Subcutaneous adipose tissue (tissue), 4 donors: ENCODE data around the gene DNAAF5. TPM values are rescaled to one million over a fixed set of nuclear protein-coding genes. Genes with fewer than 3 reads are reported as not detected.

Experiments
- total RNA-seq, 4 donors: library from RNA; depleted of rRNA; stranded (reverse); fragments of >200 nt; gene quantifications; one replicate each; pipeline ENCODE4 v1.1.0, GENCODE V29; 2016
- TF ChIP-seq, protein P1 (sequence below): fragments of 450-650 bp; IDR thresholded peaks from one replicate; pipeline ENCODE4 v1.5.1; 2016; ENCODE audit warnings: low read depth, mild to moderate bottlenecking, control low read depth, antibody characterized with exemption, moderate library complexity

The DNAAF5 gene
- total RNA-seq, 4 donors from 2014 or later, result 11.2 to 19.4 (median 12.8) TPM

DNA sequence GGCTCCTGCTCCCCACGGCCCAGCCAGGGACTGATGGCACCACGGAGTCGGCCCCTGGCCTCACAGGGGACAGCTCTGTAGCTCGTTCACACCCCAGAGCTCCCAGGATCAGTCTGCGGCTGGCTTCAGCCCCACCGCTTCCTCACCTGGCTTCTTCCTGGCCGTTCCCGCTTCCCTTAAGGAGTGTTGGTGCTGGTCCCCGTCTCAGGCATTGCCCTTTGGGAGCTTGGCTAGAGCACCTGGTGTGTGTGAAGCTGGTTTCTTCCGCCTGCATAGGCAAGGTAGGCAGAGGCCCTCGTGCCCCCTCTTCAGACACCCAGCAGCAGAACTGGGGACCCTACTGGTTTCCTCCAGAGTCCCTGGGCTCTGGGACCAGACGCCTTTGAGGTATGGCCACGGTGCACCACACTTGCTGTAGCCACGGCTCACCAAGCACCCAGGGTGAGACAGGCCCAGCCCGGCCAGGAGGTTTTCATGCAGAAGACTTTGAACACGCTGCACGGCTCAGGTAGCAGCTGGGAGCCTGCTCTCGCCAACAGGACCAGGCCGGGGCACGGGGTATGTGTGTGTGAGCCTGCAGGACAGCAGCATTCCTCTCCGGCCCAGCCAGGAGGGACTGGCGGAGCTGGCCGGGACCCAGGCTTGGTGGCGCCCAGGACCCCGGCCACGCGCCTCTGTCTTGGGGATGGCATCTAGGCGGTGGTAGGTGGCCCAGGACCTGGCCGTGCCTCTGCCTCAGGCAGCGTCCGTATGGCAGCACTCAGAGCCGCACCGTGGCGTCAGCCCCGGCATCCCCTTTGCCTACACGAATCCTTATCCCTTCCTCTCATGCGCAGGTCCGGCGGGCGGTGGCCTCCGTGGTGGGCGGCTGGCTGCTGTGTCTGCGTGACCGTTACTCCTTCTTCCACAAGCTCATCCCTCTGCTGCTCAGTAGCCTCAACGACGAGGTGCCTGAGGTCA, 13.8 kb downstream of the DNAAF5 start:
- TF ChIP-seq, protein P1, sequence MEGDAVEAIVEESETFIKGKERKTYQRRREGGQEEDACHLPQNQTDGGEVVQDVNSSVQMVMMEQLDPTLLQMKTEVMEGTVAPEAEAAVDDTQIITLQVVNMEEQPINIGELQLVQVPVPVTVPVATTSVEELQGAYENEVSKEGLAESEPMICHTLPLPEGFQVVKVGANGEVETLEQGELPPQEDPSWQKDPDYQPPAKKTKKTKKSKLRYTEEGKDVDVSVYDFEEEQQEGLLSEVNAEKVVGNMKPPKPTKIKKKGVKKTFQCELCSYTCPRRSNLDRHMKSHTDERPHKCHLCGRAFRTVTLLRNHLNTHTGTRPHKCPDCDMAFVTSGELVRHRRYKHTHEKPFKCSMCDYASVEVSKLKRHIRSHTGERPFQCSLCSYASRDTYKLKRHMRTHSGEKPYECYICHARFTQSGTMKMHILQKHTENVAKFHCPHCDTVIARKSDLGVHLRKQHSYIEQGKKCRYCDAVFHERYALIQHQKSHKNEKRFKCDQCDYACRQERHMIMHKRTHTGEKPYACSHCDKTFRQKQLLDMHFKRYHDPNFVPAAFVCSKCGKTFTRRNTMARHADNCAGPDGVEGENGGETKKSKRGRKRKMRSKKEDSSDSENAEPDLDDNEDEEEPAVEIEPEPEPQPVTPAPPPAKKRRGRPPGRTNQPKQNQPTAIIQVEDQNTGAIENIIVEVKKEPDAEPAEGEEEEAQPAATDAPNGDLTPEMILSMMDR, result no peak

DNA sequence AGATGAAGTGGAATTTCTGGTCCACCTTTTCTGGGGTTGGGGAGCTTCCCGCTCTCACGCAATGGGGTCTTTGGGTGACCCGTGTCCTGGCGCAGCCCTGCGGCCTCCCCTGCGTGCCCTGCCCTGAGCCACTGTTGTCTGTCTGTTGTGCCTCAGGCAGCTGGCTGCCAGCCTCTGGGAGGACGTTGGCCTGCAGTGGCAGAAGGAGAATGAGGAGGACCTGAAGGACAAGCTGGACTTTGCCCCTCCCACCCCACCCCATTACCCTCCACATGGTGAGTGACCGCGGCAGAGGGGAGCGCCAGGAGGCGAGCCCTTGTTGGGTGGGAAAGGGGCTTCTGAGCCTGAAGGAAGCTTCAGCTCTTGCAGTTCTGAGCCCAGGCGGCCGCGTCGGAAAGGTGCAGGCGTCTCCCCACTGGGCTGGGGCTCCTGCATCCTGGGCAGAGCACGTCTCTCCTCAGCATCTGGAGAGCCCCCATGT, 14.7 kb downstream of the DNAAF5 start:
- TF ChIP-seq, protein P1, result no peak

DNA sequence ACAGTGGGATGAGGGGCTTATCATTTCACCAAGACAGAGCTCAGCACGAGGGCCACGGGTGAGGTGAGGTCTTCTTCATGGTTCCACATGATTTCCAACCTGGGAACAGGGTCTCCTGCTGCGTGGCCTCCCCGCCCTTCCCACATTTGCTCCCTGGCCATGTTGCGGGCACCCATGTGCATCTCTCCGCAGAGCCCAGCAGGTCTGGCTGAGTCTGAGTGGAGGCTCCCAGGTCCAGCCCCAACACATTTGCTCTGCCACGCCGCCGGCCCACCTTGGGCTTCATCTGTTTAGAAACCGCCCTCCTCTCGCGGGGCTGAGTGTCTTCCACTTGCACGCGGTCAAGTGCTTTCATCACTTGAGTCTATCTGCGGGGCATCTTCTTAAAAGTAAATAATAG, 15.4 kb downstream of the DNAAF5 start:
- TF ChIP-seq, protein P1, result no peak

DNA sequence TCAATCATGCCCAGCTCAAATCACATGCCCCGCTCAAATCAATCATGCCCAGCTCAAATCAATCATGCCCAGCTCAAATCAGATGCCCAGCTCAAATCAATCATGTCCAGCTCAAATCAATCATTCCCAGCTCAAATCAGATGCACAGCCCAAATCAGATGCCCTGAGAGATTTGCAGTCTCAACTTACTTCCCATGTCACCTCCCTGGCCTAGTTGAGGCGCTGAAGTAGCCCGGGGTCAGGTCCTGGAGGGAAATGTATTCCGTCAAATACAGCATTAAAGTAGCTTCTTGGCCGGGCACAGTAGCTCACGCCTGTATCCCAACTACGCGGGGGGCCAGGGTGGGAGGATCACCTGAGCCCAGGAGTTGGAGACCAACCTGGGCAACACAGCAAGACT, 16.3 kb downstream of the DNAAF5 start:
- TF ChIP-seq, protein P1, result no peak

DNA sequence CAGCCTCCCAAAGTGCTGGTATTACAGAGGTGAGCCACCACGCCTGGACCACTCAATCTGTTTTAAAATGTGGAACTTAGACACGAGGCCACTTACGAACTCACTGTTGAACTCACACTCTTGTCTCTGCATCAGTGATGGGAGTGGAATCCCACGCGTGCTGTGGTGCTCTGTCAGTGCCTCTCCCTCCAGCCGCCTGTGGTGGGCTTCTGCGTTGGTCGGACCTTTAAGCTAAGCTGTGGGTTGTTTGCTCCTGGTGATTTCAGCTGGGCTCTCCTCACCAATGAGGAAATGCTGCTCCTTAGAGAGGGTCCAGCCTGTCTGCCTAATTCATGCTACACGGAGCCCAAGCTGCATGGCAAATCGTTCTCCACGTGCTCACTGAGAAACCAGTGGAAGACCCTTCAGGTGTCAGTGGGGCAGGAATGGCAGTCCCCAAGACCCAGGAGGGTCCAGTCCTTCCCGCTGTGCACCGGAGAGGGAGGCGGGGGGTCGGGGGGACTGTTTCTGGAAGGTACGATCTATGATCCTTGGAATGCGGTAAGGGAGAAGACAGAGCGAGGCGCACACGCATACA, 18.4 kb downstream of the DNAAF5 start:
- TF ChIP-seq, protein P1, result no peak

DNA sequence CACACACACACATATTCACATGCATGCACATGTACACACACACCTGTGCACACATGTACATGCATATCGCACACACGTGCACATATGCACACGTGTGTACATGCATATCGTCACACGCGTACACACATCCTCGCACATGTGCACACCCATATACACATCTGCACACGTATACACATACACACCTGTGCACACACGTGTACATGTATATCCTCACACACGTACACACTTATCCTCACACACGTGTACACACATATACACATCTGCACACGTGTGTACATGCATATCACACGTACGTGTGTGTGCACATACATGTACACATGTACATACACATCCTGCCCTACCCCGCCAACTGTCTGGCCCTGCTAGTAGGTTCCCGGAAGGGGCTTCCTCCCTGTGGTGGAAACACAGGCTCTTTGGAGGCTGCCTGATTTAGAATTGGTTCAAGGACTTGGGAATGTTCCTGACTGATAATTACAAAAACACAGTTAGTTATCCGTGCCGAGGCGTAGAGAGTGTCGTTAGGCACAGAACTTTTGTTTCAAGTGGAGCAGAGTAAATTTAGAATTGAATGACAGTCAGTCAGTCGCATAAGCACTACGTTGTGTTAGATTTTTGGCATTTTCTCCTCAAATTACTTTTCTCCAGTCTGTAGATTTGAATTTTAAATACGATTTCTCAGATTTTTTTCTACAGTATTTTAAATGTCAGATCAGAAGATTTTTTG, 19.1 kb downstream of the DNAAF5 start:
- TF ChIP-seq, protein P1, result no peak
